Measurements from ENCODE around the gene DDX42.

- TF ChIP-seq CTCF (IDR thresholded peaks at IDR 0.05): no peak
- no peak for TF ChIP-seq POLR2A (IDR thresholded peaks at IDR 0.05)
Observed at GRCh38 chr17:63766754-63767153, 7.2 kb upstream of the DDX42 start.

Data from testis (tissue), 2 donors.